HT-29 (cell line): ENCODE measurements around the gene CHRDL1. TPM values are rescaled to one million over a fixed set of nuclear protein-coding genes. Genes with fewer than 3 reads are reported as not detected.
"Not testable (repeated sequence)": the region's sequence is repeated elsewhere in the genome, so short reads cannot be mapped to it uniquely, and the experiment has no call there.

Source experiments
- DNase-seq: peaks from one replicate; pipeline ENCODE4 v3.0.0-alpha.2; 2015; ENCODE audit warnings: low spot score
- total RNA-seq: library from RNA; depleted of rRNA; stranded (reverse); fragments of >200 nt; shearing (Covaris generic); gene quantifications from 2 replicates; pipeline ENCODE4 v1.2.3, GENCODE V29; 2014; rRNA removed

The CHRDL1 gene, protein sequence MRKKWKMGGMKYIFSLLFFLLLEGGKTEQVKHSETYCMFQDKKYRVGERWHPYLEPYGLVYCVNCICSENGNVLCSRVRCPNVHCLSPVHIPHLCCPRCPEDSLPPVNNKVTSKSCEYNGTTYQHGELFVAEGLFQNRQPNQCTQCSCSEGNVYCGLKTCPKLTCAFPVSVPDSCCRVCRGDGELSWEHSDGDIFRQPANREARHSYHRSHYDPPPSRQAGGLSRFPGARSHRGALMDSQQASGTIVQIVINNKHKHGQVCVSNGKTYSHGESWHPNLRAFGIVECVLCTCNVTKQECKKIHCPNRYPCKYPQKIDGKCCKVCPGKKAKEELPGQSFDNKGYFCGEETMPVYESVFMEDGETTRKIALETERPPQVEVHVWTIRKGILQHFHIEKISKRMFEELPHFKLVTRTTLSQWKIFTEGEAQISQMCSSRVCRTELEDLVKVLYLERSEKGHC
- total RNA-seq, result not detected in 2 replicates

DNA sequence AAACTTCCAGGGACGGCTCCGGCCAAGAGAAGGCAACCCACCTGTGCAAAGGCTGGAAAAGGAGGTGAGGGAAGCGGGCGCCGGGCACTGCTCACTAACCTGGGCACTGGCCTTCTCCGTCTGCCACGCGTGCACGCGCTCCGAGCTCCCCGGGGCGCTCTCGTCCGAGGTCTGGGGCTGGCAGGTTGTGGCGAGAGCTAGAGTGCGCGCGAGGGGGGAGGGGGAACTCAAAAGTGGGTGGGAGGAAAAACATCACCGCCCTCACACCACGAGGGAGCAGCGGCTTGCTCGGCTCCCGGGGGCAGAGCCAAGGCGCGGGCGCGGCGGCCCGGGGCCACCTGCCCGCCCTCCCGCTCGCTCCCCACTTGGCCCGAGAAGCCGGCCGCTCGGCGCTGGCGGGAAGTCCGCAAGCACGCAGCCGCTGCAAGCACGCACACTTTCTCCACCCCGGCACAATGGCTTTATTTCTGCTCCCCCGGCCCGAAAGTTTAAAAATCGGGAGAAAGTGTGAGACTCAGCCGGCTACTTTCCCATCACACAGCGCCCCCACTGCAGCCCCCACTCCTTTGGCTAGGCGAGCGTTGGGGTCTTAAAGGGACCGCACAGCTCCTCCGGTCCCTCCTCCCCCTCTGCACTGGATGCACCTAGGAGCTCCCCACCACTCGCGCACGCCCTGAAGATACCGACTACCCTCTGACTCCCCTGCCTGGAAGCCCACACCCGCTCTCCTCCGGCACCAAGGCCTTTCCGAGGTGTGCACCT is at the start of gene CHRDL1:
TSS of gene CHRDL1 (minus strand) at position 173 of the 762 bp plus-strand sequence. CDS start 3,636 bp downstream, outside the sequence.
- no peak for DNase-seq

DNA sequence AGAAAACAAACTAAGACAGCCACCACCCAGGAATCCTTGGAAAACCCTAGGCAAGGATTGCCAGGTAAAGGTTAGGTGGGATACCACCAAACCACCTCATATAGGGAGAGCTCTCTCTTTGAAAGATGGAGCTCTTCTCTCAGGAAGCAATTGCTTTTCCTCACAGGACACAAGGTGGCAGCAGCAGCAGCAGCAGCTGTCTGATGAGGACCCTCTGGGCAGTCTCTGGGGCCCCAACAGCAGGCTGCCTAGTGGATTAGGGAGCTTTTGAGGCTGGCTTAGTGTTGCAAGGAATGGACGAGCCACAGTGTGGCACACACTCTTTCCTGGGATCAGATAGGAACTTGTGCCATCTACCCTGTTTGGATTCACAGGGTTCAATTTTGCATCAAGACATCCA is 41.4 kb upstream of the CHRDL1 start:
- no peak for DNase-seq

DNA sequence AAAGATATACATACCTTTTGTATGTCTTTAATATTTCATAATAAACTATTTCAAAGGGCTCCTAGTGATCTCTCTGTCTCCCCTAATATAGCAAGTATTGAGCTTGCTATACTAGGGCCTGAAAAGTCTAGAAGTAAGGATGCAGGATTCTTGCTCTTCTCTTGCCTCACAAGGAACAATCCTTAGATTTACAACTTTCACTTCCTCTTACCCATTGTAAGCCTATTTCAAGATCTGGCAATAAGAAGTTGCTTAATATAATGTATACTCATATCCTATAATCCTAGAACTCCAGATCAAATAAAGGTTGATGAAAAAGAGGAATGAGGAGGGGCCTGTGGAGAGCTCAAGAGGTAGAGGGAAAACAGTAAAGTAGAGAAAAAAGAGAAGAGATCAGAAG is 40.8 kb upstream of the CHRDL1 start:
- no peak for DNase-seq

DNA sequence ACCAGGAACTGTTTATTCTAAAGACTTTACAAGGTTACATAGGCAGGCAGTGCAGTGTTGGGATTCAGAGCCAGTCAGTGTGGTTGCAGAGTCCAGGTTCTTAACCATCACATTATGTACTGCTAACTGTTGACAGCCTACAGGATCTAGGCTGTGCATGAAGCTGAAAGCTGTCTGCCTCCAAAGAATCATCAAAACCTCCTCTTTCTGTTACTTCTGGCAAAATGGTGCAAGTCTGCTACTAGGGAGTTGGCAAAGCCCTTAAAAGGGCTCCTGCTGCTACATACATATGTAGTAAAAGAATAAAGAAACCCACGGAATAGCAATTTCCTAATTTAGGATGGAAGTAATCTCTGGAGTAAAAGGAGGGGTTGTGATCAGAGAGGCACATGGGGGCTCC is 40.4 kb upstream of the CHRDL1 start:
- no peak for DNase-seq

DNA sequence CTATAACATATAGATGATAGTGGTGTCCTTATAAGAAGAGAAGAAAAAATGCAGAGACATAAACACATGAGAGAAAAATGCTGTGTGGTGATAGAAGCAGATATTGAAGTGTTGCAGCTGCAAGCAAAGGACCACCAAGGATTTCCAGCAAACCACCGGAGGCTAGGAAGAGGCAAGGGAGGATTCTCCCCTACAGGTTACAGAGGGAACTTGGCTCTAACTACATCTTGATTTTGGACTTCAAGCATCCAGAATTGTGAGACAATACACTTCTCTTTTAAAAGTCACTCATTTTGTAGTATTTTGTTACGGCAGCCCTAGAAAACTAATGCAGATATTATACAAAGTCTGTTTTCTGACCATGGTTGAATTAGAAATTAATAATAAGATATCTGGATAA is 30.4 kb upstream of the CHRDL1 start:
- no peak for DNase-seq

DNA sequence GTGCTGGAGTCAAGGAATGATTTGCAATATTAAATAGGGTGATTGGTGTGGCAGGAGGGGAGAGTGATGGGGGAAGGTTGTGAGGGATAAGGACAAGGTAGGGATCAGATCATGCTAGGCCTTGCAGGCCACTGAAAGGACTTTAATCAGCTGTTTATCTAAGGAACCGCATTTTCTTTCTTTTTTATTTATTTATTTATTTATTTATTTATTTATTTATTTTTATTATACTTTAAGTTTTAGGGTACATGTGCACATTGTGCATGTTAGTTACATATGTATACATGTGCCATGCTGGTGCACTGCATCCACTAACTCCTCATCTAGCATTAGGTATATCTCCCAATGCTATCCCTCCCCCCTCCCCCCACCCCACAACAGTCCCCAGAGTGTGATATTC is 20.9 kb upstream of the CHRDL1 start:
- DNase-seq, result not testable (repeated sequence)

DNA sequence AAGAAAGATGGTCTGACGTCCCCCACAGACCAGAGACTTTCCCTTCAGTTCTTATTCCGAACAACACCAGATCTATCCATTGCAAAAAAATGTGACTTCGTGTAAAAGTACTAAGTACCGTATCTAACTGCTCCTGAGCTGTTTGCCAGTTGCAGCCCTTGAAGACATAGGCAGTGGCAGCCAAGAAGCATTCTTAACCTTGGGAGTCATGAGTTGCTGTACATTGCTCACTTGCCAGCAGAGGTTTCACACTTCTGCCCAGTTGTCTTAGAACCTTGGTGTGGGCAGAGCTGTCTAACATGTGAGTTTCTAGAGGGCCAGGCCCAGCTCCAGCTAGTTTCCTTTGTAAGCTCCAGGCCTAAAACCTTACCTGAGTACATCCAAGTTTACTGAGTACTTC is 10.5 kb upstream of the CHRDL1 start:
- no peak for DNase-seq

DNA sequence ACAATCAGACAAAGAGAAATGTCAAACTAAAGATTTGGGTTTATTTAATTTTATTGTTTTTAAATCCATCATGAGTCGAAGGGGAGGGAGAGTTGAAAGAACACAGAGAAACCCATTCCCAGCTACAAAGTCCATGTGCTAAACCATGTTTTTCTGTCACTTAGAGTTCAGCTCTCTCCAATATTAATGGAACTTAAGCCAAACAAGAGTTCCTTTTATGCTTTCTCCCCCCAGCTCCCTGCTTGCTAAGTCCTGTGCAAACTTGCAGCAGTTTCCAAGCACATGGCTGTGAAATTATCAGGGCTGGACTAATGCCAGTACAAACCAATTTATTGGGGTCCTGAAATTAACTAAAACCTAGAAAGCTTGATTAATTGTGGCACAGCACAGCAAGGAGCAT is 9.7 kb upstream of the CHRDL1 start:
- DNase-seq, result no peak

DNA sequence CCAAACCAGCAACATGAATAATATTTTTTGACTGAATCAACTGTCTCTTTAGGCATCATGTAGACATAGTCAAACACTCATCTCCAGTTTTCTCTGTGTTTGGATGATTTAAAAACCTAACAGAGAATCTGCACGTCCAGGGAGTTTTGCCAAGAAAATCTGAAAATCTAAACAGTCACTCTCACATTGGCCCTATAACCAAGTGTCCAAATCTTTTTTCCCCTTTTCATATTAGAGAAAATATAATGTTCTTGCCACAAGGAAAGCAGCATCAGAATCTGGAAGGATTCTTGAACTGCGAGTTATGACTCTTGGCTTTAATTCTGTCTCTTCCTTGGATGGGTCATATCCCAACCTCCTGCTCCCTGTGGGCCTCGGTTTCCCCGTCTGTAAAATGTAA is 8.8 kb upstream of the CHRDL1 start:
- DNase-seq, result no peak

DNA sequence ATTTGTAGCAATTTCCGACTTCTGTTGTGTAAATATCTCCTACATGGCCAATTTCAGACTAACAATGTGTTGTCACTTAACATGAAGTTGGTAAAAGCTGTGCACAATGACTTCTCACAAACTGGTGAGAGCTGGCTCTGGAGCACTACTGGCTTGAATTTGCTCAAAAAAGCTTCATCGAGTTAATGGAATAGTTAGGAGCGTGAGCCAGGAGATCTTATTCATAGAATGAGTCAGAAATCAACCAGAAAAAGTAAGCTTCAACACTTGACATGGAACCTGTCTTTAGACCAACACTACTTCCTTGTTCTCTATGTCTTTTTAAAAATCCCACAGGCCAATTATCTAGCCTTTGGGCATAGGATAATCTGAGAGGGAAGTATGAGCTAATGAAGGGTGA is 7.9 kb upstream of the CHRDL1 start:
- DNase-seq, result no peak

DNA sequence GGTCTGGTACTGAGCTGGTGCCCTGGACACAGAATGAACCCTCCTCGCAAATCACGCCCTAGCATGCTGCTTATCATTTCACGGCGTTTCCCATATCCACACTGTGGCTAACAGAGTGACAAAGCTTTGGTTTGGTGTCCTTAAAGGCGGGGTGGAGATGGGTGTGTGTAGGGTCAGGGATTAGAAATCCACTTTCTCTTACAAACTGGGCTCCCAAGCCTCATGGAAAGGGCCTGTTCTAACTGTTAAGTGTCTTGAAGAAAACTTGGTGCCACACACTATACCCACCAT is 735 bp upstream of the CHRDL1 start:
- no peak for DNase-seq

DNA sequence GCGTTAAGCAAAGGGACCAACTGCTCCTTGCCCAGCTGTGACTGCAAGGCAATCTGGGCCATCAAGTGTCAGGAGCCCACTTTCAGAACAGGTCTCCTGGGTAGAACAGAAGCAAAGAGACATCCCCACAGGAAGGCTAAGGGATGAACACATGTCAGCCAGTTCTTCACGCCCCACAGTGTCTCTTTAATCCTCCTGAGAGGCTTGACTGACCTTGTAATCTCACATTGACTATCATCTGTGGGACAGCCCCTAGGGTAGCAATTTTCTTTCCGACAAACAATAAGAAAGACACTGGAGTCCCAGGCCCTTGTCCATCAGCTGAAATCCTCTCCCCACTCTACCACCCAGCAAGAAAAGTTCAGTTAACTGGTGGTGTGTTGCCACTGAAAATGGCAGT is 1.0 kb downstream of the CHRDL1 start:
- no peak for DNase-seq

DNA sequence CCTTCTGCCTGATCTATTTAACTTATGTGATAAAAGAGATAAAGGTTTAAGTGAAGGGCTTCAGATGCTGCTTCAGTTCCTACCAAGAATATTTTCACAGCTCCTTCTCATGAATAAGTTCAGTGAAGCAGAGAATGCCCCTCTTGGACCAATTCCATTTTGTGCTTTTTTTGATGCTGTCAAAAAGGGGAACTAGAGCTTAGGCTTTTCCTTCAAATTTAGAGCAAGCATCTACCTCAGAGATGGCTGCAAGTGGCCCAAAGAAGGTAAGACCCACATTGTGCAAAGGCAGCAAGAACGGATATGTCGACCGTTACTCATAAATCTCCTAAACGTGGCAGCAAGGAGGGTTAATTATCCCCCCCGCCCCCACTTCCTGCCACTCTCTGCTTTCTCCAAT is 4.5 kb downstream of the CHRDL1 start:
- no peak for DNase-seq

DNA sequence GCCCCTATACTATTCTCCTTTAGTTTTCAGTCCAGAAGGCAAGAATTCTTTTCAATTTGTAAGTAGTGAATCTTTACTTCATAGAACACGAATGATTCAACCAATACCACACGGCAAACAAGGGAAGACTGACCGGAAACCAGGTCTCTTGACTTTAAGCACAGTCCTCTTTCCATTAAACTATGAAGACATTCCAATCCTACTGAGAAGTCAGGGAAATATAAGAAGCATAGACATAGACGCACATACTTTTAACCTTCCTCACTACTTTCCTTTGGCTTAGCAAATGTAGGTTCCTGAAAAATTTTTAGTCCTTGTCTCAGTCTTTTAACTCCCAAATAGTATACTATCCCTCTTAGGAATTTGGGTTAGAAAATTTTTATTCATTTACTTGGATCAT is 9.1 kb downstream of the CHRDL1 start:
- DNase-seq, result no peak

DNA sequence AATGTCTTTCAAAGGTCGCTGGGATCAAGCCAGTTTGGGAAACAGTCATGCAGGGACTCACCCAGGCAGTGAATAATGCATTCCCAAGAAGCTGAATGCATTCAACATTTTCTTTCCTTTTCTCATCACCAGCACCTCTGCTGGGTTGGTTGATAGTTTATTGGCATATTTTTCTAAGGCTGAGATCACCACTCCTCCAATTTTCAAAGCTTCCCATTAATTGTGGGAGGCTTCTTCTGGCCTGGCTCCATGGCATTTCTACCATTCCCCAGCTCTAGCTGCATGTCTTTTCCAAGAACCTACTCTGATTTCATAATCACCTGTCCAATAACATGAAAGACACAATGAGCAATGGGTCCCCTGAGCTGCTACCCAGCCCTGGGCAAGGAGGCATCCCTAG is 35.8 kb downstream of the CHRDL1 start:
- no peak for DNase-seq

DNA sequence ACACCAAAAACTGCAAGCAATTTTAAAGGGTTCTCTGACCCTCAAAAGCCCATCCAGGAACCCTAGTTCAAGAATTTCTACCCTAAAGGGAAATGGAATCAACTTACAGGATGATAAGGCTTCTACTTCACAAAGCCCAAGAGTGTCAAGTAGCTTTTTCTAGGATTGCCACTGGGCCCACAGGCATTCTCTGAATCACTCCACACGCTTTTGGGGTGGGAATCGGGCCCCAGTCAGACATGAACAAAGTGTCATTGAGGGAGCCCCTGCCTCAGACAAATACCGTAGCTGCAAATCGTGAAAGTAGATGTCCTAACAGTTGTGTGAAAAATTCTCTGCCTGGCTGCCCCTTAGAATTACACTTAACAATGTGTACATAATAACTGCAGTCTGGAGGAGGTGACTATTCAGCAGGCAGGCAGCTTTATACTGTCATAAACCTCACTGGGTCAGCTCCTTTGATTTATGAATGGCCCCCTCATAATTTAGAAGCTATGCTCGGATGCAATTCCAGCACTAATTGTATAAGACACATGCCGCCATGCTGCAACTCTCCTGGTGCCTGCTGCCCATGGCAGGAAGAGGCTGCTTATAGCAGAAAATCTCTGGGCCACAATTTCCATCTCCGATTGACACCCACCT is 36.7 kb downstream of the CHRDL1 start:
- DNase-seq, result no peak

DNA sequence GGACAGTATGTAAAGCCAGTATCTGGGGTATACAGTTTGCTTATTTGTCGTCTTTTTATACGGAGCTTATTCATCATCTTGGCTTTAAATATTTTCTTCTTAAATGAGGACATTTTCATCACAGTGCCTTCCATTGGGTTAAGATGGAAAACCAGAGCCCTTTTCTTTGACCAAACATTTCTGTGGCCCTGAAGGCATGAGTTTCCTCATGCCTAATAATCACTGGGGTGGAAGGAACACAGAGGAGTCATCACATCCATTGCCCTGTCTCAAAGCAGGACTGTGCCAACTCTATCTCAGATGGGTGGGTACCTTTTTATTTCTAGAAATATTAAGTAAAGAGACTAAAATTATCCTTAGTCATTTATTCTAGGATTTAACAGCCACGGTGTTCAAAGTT is 40.0 kb downstream of the CHRDL1 start:
- DNase-seq, result no peak

DNA sequence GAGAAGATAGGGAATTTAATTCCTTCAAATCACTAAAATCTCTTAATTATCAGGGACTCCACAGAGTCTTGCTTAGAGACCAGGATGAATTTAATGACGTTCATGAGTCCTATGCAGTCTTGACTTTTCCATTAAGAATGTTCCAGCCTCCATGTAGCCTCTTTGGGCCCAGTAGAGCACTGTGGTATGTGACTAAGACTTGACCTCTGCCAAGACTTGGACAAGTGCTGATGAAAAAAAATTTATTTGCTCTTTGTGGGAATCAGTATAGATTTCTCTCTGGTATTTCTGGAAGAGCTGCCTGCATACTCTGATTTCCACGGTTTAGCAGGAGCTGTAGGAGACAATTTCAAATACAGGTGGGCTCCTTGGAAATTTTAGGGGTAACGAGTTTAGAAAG is 40.6 kb downstream of the CHRDL1 start:
- no peak for DNase-seq

DNA sequence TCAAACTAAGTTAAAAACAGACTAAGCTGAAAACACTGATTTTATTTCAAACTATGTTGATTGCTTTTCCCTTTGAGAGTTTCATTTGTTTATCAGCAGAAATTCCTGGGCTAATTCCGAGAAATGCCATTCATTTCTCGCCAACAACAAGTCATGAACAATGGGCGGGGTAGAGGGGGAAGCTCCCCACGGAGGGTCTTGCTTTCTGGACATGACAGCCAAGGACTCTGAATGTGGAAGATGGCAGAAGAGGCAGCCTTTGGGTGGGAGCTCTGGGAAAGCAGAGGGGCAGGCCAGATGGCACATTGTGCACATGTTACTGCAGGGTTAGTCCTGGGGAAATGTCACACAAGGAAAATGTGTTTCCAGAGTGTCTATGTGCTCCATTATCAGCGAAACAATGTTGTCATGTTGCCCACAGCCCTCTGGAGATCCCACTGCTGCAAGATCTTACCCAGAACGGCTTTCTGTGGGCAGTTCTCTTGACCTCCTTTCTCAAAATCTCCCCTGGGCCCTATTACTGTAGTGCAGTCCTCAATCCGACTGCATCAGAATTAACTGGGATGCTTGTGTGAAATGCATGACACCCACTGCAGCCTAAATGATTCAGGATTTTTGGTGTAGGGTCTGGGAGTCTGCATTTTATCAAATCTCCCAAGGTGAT is 45.0 kb downstream of the CHRDL1 start:
- DNase-seq, result no peak

DNA sequence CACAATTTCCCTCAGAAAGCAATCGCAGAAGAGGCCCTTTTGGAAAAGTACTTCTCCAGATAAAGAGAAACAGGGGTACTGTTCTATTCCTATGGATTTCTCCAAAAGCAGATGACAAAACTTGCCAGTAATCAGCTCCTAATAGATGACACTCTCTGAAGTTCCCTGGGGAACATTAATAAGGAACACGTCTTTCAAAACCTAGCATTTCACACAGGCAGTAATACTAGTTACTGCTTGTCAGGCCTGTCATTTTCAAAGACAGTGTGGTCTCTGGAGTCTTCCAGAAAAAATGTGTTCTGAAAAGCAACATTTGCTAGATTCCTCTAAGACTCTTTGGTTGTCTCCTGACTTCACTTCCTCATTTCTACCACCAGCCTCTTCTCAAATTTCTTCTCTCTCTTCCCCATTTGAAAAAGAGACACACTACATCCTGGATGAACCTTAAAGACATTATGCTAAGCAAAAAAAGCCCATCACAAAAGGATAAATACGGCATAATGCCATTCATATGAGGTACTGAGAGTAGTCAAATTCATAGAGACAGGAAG is 47.3 kb downstream of the CHRDL1 start:
- DNase-seq, result no peak

DNA sequence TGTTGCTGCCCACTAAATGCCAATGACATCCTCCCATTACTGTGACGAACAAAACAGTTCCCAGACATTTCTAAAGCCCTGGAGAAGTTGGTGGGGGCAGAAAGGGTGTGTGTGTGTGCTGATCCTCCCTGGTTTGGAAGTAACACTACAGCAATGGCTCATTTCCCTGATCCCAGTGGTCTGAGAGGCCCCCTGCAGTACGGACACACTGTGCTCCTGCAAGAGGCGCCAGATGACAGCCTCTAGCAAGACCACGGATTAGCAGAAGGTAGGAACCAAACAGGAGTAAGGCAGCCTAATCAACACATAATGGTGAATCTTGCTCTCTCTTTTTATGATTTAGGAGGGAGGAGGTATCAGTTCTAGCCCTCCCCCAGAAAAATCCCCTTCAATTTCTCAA is 49.6 kb downstream of the CHRDL1 start:
- DNase-seq, result no peak

DNA sequence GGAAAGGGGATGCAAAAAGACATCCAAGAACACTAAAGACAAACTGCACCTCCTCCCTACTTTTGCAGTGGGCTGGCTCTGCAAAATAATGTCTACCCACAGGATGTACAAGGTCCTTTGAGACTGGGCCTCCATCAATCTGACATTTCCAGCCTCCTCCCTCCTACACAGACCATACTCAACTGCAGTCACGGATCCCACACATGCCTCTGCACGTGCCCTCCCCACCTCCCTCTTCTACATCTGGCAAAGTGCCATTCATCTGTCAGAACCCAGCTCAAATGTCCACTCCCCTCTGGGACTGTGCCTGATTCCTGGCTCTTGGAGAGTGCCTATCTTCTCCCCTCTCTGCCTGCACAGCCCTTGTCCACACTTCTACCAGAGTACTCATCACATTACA is 50.3 kb downstream of the CHRDL1 start:
- DNase-seq, result no peak
